ENCODE measurements around the gene PSMA8.

GRCh38 chr18:26192233-26192632 lies 58.6 kb downstream of the PSMA8 start:
- no peak for TF ChIP-seq CTCF (conservative IDR thresholded peaks at IDR 0.05; ENCODE audit: low read depth, low read length)
- TF ChIP-seq EZH2 (IDR thresholded peaks at IDR 0.05; ENCODE audit: borderline replicate concordance, low read depth, low read length, poor library complexity, severe bottlenecking), result no peak

All from A673 (cell line).